ENCODE results near the gene ADAP2.
A peak's percentile ranks its signal among the peaks of the same experiment; 100 is the strongest.

The ADAP2 gene

DNA sequence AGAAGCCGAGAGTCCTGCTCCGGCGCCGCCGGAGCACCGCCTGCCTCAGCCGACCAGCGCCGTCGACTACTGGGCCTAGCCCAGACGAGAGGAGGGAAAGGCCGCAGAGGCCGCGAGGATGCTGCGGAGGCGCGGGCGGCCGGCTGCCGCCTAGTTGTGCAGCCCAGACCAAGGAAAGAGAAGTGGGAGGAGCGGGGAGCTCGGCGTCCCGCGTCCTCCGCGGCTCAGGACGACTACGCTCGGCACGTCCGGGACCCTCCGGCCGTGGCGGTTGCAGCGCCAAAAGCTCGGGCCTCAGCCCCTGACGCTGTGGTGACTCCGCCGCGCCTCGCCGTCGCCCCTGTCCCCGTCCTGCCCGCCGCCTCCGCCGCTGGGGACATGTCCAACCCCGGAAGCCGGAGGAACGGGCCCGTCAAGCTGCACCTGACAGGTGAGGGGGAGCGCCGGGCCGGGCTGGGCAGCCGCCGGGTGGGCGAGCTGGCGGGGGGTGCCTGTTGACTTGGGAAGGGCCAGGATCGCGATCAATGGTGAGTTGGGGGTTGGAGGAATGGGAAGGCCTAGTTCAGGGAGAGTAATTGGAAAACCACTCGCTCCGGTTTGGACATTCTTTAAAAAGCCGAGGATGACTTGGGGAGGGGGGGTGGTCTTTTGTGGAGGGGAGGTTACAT, 86.8 kb downstream of the ADAP2 start:
- DNase-seq (ENCODE audit: extremely low read depth, insufficient read length), result peak; percentile 80
- H3K36me3 ChIP-seq (ENCODE audit: control insufficient read depth, insufficient read depth, low read length), result no peaks in the 10 kb centered on the region
- H3K27me3 ChIP-seq (replicated peaks; ENCODE audit: control insufficient read depth, insufficient read depth, low read length), result no peaks in the 10 kb centered on the region
- TF ChIP-seq, protein P1, sequence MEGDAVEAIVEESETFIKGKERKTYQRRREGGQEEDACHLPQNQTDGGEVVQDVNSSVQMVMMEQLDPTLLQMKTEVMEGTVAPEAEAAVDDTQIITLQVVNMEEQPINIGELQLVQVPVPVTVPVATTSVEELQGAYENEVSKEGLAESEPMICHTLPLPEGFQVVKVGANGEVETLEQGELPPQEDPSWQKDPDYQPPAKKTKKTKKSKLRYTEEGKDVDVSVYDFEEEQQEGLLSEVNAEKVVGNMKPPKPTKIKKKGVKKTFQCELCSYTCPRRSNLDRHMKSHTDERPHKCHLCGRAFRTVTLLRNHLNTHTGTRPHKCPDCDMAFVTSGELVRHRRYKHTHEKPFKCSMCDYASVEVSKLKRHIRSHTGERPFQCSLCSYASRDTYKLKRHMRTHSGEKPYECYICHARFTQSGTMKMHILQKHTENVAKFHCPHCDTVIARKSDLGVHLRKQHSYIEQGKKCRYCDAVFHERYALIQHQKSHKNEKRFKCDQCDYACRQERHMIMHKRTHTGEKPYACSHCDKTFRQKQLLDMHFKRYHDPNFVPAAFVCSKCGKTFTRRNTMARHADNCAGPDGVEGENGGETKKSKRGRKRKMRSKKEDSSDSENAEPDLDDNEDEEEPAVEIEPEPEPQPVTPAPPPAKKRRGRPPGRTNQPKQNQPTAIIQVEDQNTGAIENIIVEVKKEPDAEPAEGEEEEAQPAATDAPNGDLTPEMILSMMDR (IDR thresholded peaks at IDR 0.05; ENCODE audit: insufficient read depth, low read length, poor library complexity, severe bottlenecking), result no peak
- H3K4me3 ChIP-seq (replicated peaks; ENCODE audit: low read depth, low read length), result peak overlapping the region; percentile 67
